ENCODE data around the gene NDUFAF5. TPM values are rescaled to one million over a fixed set of nuclear protein-coding genes. Genes with fewer than 3 reads are reported as not detected.
"Not testable (repeated sequence)": the region's sequence is repeated elsewhere in the genome, so short reads cannot be mapped to it uniquely, and the experiment has no call there.

Gene NDUFAF5
- total RNA-seq, 1 donor = 32.8 TPM

DNA sequence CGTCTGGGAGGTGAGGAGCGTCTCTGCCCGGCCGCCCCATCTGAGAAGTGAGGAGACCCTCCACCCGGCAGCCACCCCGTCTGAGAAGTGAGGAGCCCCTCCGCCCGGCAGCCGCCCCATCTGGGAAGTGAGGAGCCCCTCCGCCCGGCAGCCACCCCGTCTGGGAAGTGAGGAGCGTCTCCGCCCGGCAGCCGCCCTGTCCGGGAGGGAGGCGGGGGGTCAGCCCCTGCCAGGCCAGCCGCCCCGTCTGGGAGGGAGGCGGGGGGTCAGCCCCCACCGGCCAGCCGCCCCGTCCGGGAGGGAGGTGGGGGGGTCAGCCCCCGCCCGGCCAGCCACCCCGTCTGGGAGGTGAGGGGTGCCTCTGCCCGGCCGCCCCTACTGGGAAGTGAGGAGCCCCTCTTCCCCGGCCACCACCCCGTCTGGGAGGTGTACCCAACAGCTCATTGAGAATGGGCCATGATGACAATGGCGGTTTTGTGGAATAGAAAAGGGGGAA, 24.3 kb upstream of the NDUFAF5 start:
- not testable (repeated sequence) for H3K4me1 ChIP-seq (ENCODE audit: insufficient read depth, low read length); H3K27me3 ChIP-seq (ENCODE audit: insufficient read depth, low read length)

DNA sequence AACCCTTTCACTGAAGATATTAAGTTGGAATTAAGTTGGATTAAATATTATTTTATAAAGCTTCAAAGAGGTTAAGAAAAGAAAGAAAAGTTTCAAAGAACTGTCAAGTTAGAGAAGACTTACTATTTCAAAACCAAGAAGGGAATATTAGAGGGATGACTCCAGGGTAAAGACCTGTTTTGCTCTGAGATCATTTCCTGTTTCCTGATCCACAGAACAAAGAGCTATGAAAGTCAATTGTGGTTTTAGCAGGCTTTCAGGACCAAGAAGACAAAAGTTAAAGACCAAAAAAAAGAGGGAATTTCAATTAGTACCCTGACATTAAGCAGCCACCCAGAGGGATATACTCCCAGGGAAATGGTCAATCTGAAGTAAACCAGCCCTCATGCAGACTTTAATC, 19.5 kb upstream of the NDUFAF5 start:
- H3K27me3 ChIP-seq (ENCODE audit: insufficient read depth, low read length) = no peaks in the 10 kb centered on the region
- H3K9me3 ChIP-seq (ENCODE audit: low read depth, low read length) = peaks cover 12% of the 10 kb centered on the region
- H3K4me3 ChIP-seq (ENCODE audit: low read length) = no peak overlapping the region
- H3K4me1 ChIP-seq (ENCODE audit: insufficient read depth, low read length) = no peaks in the 10 kb centered on the region

More for the DNA sequence above, 24.3 kb upstream of the NDUFAF5 start:
- H3K4me3 ChIP-seq (ENCODE audit: low read length); H3K9me3 ChIP-seq (ENCODE audit: low read depth, low read length): not testable (repeated sequence)

DNA sequence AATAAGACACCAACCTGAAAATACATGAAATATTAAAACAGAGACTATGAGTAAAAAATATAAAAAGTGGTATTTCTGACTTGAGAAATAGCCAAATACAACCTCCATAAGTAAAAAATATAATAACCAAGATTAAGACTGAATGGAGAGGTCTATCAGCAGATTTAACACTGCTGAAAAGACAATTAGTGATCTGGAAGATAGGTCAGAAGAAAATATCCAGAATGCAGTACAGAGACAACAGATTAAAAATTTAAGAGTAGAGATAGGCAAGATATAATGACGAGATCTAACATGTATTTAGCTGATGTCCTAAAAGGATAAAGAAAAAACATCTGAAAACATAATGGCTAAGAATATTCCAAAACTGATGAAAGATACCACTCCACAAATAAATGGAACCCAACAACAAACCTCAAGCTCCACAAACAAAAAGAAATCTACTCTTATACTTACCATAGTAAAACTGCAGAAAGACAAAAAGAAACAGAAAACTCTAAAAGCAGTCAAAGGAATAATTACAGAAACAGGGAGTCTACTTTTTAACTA, 18.9 kb upstream of the NDUFAF5 start:
- H3K4me1 ChIP-seq (ENCODE audit: insufficient read depth, low read length) = no peaks in the 10 kb centered on the region
- no peaks in the 10 kb centered on the region for H3K27me3 ChIP-seq (ENCODE audit: insufficient read depth, low read length)
- peaks cover 12% of the 10 kb centered on the region for H3K9me3 ChIP-seq (ENCODE audit: low read depth, low read length)
- no peak overlapping the region for H3K4me3 ChIP-seq (ENCODE audit: low read length)

DNA sequence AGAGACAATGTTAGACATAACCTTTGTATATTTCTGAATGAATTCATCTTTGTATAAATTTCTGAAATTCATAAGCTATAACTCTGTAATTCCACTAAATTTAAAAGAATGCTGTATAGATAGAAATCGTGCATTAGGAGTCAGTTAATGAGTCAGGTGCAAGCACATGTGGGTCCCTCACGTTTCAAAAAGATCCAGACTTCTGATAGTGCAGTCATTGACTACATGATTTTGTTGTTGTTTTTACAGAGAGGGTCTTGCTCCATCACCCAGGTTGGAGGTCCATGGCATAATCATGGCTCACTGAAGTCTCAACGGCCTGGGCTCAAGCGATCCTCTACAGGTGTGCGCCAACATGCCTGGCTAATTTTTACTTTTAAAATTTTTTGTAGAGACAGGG, 14.7 kb upstream of the NDUFAF5 start:
- H3K9me3 ChIP-seq (ENCODE audit: low read depth, low read length) = peaks cover 12% of the 10 kb centered on the region
- H3K4me3 ChIP-seq (ENCODE audit: low read length) = no peak overlapping the region
- no peaks in the 10 kb centered on the region for H3K4me1 ChIP-seq (ENCODE audit: insufficient read depth, low read length)
- no peaks in the 10 kb centered on the region for H3K27me3 ChIP-seq (ENCODE audit: insufficient read depth, low read length)

DNA sequence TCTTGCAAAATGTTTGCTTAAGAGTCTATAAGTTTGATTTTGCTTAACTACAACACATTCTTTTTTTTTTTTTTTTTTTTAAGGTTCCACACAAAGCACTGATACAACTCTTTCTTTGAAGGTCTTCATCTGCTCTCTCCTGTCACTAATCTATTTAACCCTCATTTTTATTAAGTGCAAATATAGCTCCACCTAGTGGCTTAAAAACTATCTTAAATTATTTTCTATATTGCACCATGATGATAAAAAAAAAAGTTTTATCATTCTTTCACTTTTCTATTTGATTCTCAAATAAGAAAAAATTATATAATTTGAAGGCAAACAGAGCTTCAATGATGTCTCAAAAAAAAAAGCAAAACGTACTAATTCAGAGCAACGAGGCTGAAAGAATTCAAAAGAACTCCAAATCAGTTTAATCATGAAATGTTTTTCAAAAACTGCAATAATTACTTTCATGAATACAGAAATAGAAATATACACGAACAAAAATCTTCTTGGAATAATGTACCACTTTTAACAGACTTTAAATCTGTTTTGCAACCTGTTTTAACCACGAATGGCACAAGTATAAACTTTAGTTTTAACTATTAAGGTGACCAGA, 12.9 kb upstream of the NDUFAF5 start:
- H3K9me3 ChIP-seq (ENCODE audit: low read depth, low read length) = no peaks in the 10 kb centered on the region
- H3K27me3 ChIP-seq (ENCODE audit: insufficient read depth, low read length) = no peaks in the 10 kb centered on the region
- no peak overlapping the region for H3K4me3 ChIP-seq (ENCODE audit: low read length)

DNA sequence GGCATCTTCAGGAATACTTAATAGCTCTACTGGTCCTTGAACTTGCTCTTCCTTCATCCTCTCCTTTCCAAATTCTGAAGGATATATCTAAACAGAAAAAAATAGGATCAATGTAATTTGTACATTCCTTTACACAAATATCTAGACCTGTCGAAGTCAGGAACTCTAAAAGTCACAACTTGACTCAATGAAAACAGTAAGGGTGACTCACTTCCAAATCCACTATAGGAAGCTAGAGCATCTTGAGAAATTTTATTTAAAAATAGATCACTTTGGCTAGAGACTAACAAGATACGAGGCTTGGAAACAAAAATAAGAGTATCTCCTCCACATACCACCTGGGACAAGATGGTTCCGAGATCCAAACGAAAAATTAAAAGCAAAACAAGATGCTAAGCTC, 12.3 kb upstream of the NDUFAF5 start:
- no peaks in the 10 kb centered on the region for H3K4me1 ChIP-seq (ENCODE audit: insufficient read depth, low read length)
- H3K4me3 ChIP-seq (ENCODE audit: low read length) = no peak overlapping the region
- no peaks in the 10 kb centered on the region for H3K27me3 ChIP-seq (ENCODE audit: insufficient read depth, low read length)
- H3K9me3 ChIP-seq (ENCODE audit: low read depth, low read length) = no peaks in the 10 kb centered on the region

More for the DNA sequence above, 12.9 kb upstream of the NDUFAF5 start:
- no peaks in the 10 kb centered on the region for H3K4me1 ChIP-seq (ENCODE audit: insufficient read depth, low read length)

DNA sequence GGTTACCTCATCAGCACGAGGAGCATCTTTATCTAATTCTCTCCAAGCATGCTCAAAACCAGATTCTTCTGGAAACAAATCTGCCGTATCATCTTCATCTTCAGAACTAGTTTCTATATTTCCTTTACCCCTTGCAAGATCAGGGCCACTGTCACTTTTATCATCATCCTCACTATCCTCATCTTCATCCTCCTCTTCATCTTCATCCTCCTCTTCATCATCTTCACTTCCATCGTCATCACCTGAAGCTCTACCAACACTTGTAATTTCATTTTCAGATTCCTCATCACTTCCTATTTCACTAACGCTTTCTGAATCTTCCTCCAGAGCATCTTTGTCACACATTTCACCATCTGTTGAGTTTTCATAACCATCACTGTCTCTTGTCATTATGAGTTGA, 9.0 kb upstream of the NDUFAF5 start:
- Histone ChIP-seq H3K27me3 (ENCODE audit: insufficient read depth, low read length) (no peaks in the 10 kb centered on the region), H3K4me3 (ENCODE audit: low read length) (no peak overlapping the region), H3K9me3 (ENCODE audit: low read depth, low read length) (no peaks in the 10 kb centered on the region)

DNA sequence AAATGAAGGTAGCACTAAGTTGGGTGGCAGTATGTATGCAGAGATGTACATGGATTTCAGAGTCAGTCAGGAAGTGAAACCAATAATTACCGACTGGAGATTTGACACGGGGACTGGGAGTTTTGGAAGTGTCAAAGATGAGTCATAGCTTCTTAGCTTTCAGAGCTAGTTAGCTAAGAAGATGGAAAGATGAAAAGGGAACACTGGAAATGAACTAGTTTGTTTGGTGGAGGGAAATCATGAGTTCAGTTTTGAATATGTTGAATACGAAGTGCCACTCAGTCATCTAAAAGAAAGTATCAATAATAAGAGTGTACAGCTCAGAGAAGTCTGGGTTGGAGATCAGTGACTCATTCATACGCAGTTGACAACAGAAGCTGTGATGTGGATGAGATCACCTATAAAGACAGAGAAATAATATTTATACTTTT, 7.6 kb upstream of the NDUFAF5 start:
- Histone ChIP-seq H3K4me3 (ENCODE audit: low read length) (no peak overlapping the region), H3K4me1 (ENCODE audit: insufficient read depth, low read length) (no peaks in the 10 kb centered on the region), H3K27me3 (ENCODE audit: insufficient read depth, low read length) (no peaks in the 10 kb centered on the region), H3K9me3 (ENCODE audit: low read depth, low read length) (no peaks in the 10 kb centered on the region)

More for the DNA sequence above, 9.0 kb upstream of the NDUFAF5 start:
- H3K4me1 ChIP-seq (ENCODE audit: insufficient read depth, low read length) = no peaks in the 10 kb centered on the region

DNA sequence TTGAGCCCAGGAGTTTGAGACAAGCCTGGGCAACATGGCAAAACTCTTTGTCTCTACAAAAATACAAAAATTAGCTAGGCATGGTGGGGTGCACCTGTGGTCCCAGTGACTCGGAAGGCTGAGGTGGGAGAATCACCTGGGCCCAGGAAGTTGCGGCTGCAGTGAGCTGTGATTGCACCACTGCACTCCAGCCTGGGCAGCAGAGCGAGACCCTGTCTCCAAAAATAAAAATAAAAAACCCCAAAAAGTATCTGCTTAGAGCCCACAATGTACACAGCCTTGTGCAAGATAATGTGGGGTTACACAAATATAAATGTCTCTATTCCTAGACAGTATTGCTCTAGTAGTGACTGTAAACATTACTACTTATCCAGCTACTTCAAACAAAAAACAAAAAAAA, 6.0 kb upstream of the NDUFAF5 start:
- peaks cover 5% of the 10 kb centered on the region for H3K4me1 ChIP-seq (ENCODE audit: insufficient read depth, low read length)
- H3K4me3 ChIP-seq (ENCODE audit: low read length) = no peak overlapping the region
- no peaks in the 10 kb centered on the region for H3K9me3 ChIP-seq (ENCODE audit: low read depth, low read length)
- no peaks in the 10 kb centered on the region for H3K27me3 ChIP-seq (ENCODE audit: insufficient read depth, low read length)

DNA sequence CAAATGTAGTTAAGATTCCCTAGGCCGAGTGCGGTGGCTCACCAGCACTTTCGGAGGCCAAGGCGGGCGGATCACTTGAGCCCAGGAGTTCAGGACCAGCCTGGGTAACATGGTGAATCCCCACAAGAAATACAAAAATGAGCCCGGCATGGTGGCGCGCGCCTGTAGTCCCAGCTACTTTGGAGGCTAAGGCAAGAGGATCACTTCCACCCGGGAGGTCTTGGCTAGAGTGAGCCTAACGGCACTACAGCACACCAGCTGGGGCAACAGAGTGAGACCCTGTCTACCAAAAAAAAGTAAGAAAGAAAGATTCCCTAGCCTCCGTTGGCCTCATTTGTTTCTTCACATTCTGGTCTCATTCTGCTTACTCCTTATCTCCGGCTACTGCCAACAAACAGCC, 1.3 kb upstream of the NDUFAF5 start:
- Histone ChIP-seq H3K4me3 (ENCODE audit: low read length) (no peak overlapping the region), H3K27me3 (ENCODE audit: insufficient read depth, low read length) (no peaks in the 10 kb centered on the region), H3K4me1 (ENCODE audit: insufficient read depth, low read length) (peaks cover 21% of the 10 kb centered on the region)

DNA sequence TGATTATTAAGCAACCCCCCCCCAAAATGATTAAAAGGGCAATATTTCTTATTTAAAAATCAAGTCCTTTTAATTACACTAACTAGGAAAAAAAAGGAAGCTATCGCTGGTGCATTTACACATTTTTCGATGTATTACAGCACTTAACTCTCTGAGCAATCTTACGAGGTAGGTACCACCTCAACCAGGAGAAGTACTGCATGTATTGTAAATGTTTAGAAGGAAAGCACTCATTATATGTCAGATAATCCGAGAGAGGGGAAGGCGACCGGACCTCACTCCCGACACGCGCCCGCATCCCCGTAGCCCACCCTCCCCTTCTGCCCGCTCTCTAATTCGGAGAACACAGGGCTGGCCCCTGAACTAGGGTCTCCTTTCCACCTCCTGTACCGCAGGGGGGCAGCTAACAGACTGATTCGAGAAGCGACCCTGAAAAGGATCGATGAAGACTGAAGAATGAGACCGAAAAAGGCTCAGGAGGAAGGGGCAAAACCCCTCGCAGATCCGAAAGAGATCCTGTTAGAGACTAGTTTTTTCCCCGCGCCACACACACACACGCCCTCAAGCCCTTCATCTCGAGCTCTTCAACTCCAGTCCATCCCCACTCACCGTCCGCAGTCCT, 446 bp upstream of the NDUFAF5 start:
- peaks cover 21% of the 10 kb centered on the region for H3K4me1 ChIP-seq (ENCODE audit: insufficient read depth, low read length)
- peak overlapping the region; percentile 92 for H3K4me3 ChIP-seq (ENCODE audit: low read length)
- no peaks in the 10 kb centered on the region for H3K27me3 ChIP-seq (ENCODE audit: insufficient read depth, low read length)
- H3K9me3 ChIP-seq (ENCODE audit: low read depth, low read length) = no peaks in the 10 kb centered on the region

More for the DNA sequence above, 1.3 kb upstream of the NDUFAF5 start:
- H3K9me3 ChIP-seq (ENCODE audit: low read depth, low read length) = no peaks in the 10 kb centered on the region

DNA sequence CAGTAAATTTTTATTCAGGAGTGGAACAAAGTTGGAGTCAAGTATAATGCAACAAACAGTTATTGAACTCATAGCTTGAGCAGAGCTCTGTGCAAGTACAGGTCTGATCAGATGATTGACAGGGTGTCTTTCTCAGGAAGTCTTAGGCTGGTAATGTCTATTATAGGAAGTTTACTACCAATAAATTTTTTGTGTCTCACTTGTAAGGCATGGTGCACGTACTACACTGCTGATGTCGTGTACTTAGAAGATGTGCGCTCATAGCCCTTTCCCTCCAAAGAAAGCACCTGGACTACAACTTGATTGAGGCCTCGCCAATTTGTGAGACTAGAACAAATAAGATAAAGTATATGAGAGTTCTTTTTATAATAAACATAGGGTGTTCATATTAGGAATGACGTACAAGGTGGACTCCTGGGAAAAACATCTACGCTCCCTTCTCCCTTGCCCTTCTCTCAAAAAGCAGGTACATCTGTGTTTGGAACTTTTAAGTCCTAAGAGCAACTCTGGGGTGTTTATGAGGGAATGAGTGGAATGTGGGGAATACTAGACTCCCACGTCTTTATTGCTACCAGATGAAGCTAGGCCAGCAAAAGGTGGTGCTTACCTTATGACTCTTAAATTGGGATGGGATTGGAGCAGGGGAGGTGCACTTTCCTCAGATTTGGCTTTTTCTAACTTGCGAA, 1.5 kb downstream of the NDUFAF5 start:
- Histone ChIP-seq H3K27me3 (ENCODE audit: insufficient read depth, low read length) (no peaks in the 10 kb centered on the region), H3K4me1 (ENCODE audit: insufficient read depth, low read length) (peaks cover 21% of the 10 kb centered on the region), H3K9me3 (ENCODE audit: low read depth, low read length) (no peaks in the 10 kb centered on the region), H3K4me3 (ENCODE audit: low read length) (no peak overlapping the region)

DNA sequence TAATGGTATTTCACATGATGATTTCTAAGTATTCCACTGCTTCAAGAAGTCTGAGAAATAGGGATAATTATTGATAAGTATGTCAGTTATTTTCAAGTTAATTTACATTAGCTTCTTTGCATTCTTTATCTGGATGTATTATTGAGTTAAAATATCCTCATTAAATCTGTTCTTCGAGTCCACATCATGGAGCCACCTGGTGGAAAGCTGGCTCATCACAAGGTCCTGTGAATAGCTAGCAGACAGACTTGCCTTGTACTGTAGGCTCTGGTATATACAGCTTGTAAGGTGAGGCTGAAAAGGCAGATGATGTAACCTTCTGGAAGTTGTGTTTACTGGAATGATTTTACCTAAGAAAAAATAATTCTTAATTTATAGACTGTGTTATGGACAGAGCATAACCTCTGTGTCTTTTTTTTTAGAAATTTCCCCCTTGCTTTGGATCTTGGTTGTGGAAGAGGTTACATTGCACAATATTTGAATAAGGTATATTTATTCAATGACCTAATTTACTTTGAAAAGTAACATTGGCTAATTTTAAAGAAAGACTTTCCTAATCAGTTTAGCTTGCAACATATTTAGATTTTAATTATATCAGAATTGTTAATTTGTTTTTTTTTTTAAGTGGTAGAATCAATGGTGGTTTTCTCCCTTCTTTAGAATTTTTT, 3.5 kb downstream of the NDUFAF5 start:
- peaks cover 25% of the 10 kb centered on the region for H3K4me1 ChIP-seq (ENCODE audit: insufficient read depth, low read length)
- H3K9me3 ChIP-seq (ENCODE audit: low read depth, low read length) = no peaks in the 10 kb centered on the region
- H3K27me3 ChIP-seq (ENCODE audit: insufficient read depth, low read length) = no peaks in the 10 kb centered on the region
- H3K4me3 ChIP-seq (ENCODE audit: low read length) = no peak overlapping the region

DNA sequence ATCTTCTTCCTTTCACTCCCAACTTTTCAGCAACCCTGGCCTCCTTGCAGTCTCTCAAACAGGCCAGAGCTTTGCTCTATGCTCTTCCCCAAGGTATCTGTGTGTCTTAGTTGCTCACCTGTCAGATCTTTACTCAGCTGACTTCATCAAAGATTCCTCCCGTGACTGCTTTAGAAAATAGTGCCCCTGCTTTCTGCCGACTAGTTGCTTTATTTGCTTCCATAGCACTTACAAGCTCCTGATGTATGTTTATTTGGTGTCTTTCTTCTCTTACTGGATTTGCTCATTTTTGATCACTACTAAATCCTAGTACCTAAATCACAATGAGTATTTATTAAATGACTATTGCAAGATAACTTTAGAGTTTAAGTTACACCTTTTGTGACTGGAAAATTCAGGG, 5.9 kb downstream of the NDUFAF5 start:
- H3K4me3 ChIP-seq (ENCODE audit: low read length) = no peak overlapping the region
- no peaks in the 10 kb centered on the region for H3K9me3 ChIP-seq (ENCODE audit: low read depth, low read length)
- peaks cover 14% of the 10 kb centered on the region for H3K4me1 ChIP-seq (ENCODE audit: insufficient read depth, low read length)
- H3K27me3 ChIP-seq (ENCODE audit: insufficient read depth, low read length) = no peaks in the 10 kb centered on the region
